Measurements from ENCODE around the gene CHN1. TPM values are rescaled to one million over a fixed set of nuclear protein-coding genes. Genes with fewer than 3 reads are reported as not detected.

The CHN1 gene
- polyA plus RNA-seq, 1 of the 3 experiments (the other 2 are of a cell fraction) = 31.6 TPM

GRCh38 chr2:174858745-174859144 is 146.4 kb downstream of the CHN1 start:
- Histone ChIP-seq H3K27ac (ENCODE audit: low read depth in 2 of 2, low read length in 1 of 2) (no peak overlapping the region), H4K20me1 (ENCODE audit: insufficient read depth) (no peaks in the 10 kb centered on the region), H3K27me3 (ENCODE audit: insufficient read depth) (no peaks in the 10 kb centered on the region), H3K9ac (no peak overlapping the region), H3K36me3 (replicated peaks in 1 of 2; ENCODE audit: control insufficient read depth in 1 of 2, insufficient read depth in 2 of 2, low read length in 1 of 2) (peaks cover 0 to 4% of the 10 kb centered on the region in 2 experiments), H3K4me2 (no peak overlapping the region), H3F3A (replicated peaks; ENCODE audit: insufficient read depth) (no peaks in the 10 kb centered on the region), H3K4me1 (ENCODE audit: control insufficient read depth in 1 of 2, insufficient read depth in 2 of 2, low read depth in 1 of 2, low read length in 1 of 2) (no peaks in the 10 kb centered on the region; a peak in 1 of 4 replicates), H2AFZ (ENCODE audit: low read depth) (no peak overlapping the region), H3K79me2 (ENCODE audit: insufficient read depth) (no peaks in the 10 kb centered on the region), H3K4me3 (ENCODE audit: low read depth in 2 of 2, low read length in 1 of 2) (no peak overlapping the region), H3K9me3 (no peaks in the 10 kb centered on the region), H3K9me2 (no peaks in the 10 kb centered on the region)
- no peak for DNase-seq
- CTCF ChIA-PET = interaction anchor here (0.9 kb wide), 2 partner anchors 20 to 68 kb away, joined by 3 read pairs; no protein-coding TSS in a partner anchor
- TF ChIP-seq MXI1 (IDR thresholded peaks at IDR 0.05; ENCODE audit: low read depth, low read length) = no peak
- TF ChIP-seq ZBTB33 (IDR thresholded peaks at IDR 0.05; ENCODE audit: borderline replicate concordance, low read depth) = no peak
- no peak for TF ChIP-seq RXRA (IDR thresholded peaks at IDR 0.05; ENCODE audit: borderline replicate concordance, low read depth)
- no peak for TF ChIP-seq USF1 (IDR thresholded peaks at IDR 0.05; ENCODE audit: borderline replicate concordance, low read depth)
- no peak for TF ChIP-seq PBX3 (IDR thresholded peaks at IDR 0.05)
- TF ChIP-seq YY1 (IDR thresholded peaks at IDR 0.05; ENCODE audit: low read depth) = no peak
- no peak for TF ChIP-seq TCF12 (IDR thresholded peaks at IDR 0.05)
- TF ChIP-seq USF2 (IDR thresholded peaks at IDR 0.05; ENCODE audit: borderline replicate concordance, low read depth, low read length) = no peak
- TF ChIP-seq SIN3A (IDR thresholded peaks at IDR 0.05; ENCODE audit: borderline replicate concordance, low read depth, low read length) = no peak
- POLR2A ChIA-PET = no interaction called here

GRCh38 chr2:174856447-174856846 is 148.7 kb downstream of the CHN1 start:
- Histone ChIP-seq H3K9me3 (no peaks in the 10 kb centered on the region), H3K79me2 (ENCODE audit: insufficient read depth) (no peaks in the 10 kb centered on the region; the same call in 1 of the 2 replicates), H3K36me3 (replicated peaks in 1 of 2; ENCODE audit: control insufficient read depth in 1 of 2, insufficient read depth in 2 of 2, low read length in 1 of 2) (peaks cover 0 to 4% of the 10 kb centered on the region in 2 experiments), H3K9me2 (no peaks in the 10 kb centered on the region), H2AFZ (ENCODE audit: low read depth) (no peak overlapping the region), H4K20me1 (ENCODE audit: insufficient read depth) (no peaks in the 10 kb centered on the region), H3K4me3 (ENCODE audit: low read depth in 2 of 2, low read length in 1 of 2) (no peak overlapping the region), H3K4me2 (no peak overlapping the region), H3K9ac (no peak overlapping the region), H3K27me3 (ENCODE audit: insufficient read depth) (no peaks in the 10 kb centered on the region), H3K27ac (ENCODE audit: low read depth in 2 of 2, low read length in 1 of 2) (no peak overlapping the region), H3K4me1 (ENCODE audit: control insufficient read depth in 1 of 2, insufficient read depth in 2 of 2, low read depth in 1 of 2, low read length in 1 of 2) (no peaks in the 10 kb centered on the region; a peak in 1 of 4 replicates), H3F3A (replicated peaks; ENCODE audit: insufficient read depth) (no peaks in the 10 kb centered on the region)
- no peak for DNase-seq
- CTCF ChIA-PET = interaction anchor here (0.8 to 2.0 kb wide), 3 partner anchors 10 to 169 kb away, joined by 3 to 10 read pairs (median 3); no protein-coding TSS in a partner anchor
- POLR2A ChIA-PET = interaction anchor here (0.5 kb wide), 1 partner anchor 1683 kb away, joined by 3 read pairs; no protein-coding TSS in a partner anchor
- no peak for TF ChIP-seq TEAD4 (IDR thresholded peaks at IDR 0.05; ENCODE audit: borderline replicate concordance, insufficient read depth)
- no peak for TF ChIP-seq REST (IDR thresholded peaks at IDR 0.05; ENCODE audit: low read depth, low read length)
- WGBS (ENCODE audit: low lambda C conversion rate) = 84% methylated on average over 3 of the region's 3 CpGs
